HG02885 (cell line): ENCODE results near the gene RASSF1.
A peak's percentile ranks its signal among the peaks of the same experiment; 100 is the strongest.
"Not testable (repeated sequence)": the region's sequence is repeated elsewhere in the genome, so short reads cannot be mapped to it uniquely, and the experiment has no call there.

Experiments
- ATAC-seq: cut with Tn5 transposase; IDR thresholded peaks from one replicate; pipeline ENCODE4 v1.9.1; 2021; ENCODE audit warnings: mild to moderate bottlenecking; ENCODE audit not compliant: unreplicated experiment, poor library complexity

The RASSF1 gene

GRCh38 chr3:50292159-50293078, 48.2 kb downstream of the RASSF1 start, which contains the start of gene IFRD2:
Gene IFRD2 (minus strand): TSS chr3:50292429. CDS start chr3:50292274, 155 bp downstream.
- peak; percentile 98 for ATAC-seq

GRCh38 chr3:50290161-50290641, 50.4 kb downstream of the RASSF1 start:
- ATAC-seq: no peak

DNA sequence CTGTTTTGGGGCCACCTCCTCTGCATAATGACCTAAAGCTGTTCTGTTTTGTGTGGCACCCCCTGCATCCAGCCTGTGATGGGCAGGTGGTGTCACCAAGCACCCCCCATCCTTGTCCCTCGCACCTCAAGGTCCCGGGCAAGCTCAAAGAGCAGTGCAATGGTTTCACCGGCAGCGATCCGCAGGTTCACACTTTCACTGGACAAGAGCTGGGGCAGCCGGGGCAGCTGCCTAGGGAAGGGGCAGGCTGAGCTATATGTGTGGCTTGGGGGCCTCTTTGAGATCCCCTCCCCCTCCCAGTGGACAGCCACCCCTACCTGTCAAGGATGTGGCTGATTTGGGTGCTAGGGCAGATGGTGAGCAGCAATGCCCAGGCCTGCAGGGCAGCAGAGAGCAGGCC, 51.5 kb downstream of the RASSF1 start:
- ATAC-seq: no peak

DNA sequence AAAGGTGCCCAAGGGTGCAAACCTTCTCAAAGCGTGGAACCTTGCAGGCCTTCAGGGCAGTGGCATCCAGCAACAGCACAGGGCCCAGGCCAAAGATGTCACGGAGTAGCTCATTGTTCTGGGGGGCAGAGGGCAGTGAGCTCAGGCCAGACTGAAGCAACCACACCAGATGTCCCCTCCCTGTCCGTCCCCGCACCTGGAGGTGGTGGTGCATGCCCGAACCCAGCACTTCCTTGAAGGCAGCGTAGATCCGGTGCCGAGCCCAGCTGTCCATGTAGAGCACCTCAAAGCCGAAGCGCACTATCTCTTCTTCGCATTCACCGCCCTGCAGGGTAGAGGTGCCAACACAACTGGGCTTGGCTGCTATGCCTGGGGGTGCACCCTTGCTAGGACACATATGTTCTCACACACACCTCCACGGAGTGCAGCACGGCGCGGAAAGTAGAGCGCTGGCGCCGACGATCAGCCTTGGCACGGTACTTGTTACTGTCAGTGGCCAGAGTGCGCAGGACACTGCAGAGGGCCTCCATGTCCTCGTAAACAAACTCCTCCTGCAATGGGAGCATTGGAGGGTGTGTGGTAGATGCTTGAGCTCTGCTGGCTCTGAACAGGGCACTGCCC, 52.1 kb downstream of the RASSF1 start:
- ATAC-seq: no peak

DNA sequence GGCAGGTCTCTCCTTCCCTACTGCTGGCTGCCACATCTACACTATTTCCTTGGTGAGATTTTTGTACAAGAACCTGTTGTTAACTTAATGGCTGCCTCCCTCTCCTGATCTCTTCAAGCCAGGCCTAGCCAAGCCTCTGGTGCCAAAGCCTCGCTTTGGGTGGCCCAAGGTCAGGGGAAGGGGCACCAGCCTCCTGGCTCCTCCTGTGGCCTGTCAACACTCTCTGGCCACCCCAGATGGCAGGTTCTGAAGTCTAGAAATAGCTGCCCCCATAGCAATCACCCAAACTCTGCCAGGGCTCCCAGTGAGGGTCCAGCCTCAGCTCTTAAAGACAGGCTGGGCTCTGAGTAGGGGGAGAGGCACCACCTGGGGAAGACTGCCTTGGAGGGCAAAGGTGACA, 53.4 kb downstream of the RASSF1 start:
- no peak for ATAC-seq

DNA sequence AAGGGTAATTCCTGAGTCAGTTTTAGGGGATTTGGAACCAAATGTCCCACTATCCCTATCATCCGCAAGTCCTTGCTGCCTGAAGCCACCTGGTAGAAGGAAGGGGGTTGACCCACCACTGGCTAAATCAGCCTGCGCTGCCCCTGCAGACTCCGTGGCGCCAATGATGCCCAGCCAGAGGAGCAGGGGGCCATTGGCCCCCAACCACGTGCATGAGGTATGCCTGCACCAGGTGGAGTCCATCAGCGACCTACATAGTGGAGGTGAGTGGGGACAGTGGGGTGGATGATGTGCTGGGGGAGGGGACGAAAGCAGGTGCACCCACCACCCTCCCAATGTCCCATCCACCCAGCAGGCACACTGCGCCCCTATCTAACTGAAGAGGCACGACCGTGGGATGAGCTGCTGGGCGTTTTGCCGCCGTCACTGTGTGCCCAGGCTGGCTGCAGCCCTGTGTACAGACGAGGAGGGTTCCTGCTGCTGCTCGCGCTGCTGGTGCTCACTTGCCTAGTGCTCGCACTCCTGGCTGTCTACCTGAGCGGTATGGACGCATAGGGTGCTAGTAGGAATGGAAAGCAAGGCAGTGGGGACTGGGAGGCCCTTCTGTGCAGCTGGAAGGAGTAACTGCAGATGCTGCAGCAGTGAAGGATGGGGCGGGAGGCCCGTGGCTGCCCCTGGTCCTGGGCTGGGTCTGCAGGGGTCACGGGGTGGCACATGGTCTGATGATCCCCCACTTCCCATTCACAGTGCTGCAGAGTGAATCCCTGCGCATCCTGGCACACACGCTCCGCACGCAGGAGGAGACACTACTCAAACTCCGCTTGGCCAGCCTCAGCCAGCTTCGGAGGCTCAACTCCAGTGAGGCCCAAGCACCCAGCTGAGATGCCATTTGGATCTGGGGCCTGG, 54.1 kb downstream of the RASSF1 start:
- ATAC-seq: no peak

- not testable (repeated sequence) for ATAC-seq
Measured at GRCh38 chr3:50284121-50284520, 56.5 kb downstream of the RASSF1 start.
